LNCAP (cell line): ENCODE measurements around the gene ELP4.

ENCODE experiments used
- CTCF ChIP-seq: fragments of 450-650 bp; IDR thresholded peaks from 2 replicates; pipeline ENCODE4 v1.5.1; 2017; ENCODE audit warnings: mild to moderate bottlenecking

The ELP4 gene

GRCh38 chr11:31764766-31765165 lies 255.2 kb downstream of the ELP4 start:
- no peak for TF ChIP-seq CTCF

- no peak for TF ChIP-seq CTCF
These were observed 257.5 kb downstream of the ELP4 start for GRCh38 chr11:31767066-31767465.

GRCh38 chr11:31767685-31768084 lies 258.1 kb downstream of the ELP4 start:
- TF ChIP-seq CTCF = no peak

- no peak for TF ChIP-seq CTCF
These were observed 259.4 kb downstream of the ELP4 start for GRCh38 chr11:31768749-31769640.

- no peak for TF ChIP-seq CTCF
These were observed 260.6 kb downstream of the ELP4 start for GRCh38 chr11:31770011-31770700.

GRCh38 chr11:31772412-31772811 lies 262.8 kb downstream of the ELP4 start:
- no peak for TF ChIP-seq CTCF

GRCh38 chr11:31779374-31779791 lies 269.8 kb downstream of the ELP4 start:
- TF ChIP-seq CTCF = no peak
